ENCODE data around the gene HSD17B1.

DNA sequence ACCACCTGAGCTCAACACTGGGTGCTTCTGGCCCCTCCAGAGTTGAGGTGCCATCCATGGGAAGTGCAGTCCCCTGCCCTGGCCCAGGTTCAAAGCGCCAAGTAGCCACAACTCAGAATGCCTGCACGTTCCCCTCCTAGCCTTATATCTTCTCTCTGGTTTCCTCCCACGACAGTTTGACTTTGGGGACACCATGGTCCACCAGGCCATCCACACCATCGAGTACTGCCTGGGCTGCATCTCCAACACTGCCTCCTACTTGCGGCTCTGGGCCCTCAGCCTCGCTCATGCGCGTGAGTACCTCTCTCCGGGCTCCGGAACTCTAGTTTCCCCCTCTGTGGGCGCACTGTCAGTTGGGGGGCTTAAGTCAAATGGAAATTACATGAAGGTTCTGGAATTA, 39.0 kb upstream of the HSD17B1 start:
- TF ChIP-seq MXI1 (conservative IDR thresholded peaks at IDR 0.05; ENCODE audit: poor library complexity, severe bottlenecking) (no peak), POLR2AphosphoS5 (IDR thresholded peaks at IDR 0.05) (no peak), TAF1 (IDR thresholded peaks at IDR 0.05; ENCODE audit: low read depth) (no peak), EP300 (conservative IDR thresholded peaks at IDR 0.05; ENCODE audit: poor library complexity, severe bottlenecking) (no peak), EZH2 (IDR thresholded peaks at IDR 0.05; ENCODE audit: borderline replicate concordance, insufficient read depth, low read length, poor library complexity, severe bottlenecking) (no peak)
- TF ChIP-seq, protein P1, sequence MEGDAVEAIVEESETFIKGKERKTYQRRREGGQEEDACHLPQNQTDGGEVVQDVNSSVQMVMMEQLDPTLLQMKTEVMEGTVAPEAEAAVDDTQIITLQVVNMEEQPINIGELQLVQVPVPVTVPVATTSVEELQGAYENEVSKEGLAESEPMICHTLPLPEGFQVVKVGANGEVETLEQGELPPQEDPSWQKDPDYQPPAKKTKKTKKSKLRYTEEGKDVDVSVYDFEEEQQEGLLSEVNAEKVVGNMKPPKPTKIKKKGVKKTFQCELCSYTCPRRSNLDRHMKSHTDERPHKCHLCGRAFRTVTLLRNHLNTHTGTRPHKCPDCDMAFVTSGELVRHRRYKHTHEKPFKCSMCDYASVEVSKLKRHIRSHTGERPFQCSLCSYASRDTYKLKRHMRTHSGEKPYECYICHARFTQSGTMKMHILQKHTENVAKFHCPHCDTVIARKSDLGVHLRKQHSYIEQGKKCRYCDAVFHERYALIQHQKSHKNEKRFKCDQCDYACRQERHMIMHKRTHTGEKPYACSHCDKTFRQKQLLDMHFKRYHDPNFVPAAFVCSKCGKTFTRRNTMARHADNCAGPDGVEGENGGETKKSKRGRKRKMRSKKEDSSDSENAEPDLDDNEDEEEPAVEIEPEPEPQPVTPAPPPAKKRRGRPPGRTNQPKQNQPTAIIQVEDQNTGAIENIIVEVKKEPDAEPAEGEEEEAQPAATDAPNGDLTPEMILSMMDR (IDR thresholded peaks at IDR 0.05; ENCODE audit: poor library complexity, severe bottlenecking) = no peak
- TF ChIP-seq, protein P2, sequence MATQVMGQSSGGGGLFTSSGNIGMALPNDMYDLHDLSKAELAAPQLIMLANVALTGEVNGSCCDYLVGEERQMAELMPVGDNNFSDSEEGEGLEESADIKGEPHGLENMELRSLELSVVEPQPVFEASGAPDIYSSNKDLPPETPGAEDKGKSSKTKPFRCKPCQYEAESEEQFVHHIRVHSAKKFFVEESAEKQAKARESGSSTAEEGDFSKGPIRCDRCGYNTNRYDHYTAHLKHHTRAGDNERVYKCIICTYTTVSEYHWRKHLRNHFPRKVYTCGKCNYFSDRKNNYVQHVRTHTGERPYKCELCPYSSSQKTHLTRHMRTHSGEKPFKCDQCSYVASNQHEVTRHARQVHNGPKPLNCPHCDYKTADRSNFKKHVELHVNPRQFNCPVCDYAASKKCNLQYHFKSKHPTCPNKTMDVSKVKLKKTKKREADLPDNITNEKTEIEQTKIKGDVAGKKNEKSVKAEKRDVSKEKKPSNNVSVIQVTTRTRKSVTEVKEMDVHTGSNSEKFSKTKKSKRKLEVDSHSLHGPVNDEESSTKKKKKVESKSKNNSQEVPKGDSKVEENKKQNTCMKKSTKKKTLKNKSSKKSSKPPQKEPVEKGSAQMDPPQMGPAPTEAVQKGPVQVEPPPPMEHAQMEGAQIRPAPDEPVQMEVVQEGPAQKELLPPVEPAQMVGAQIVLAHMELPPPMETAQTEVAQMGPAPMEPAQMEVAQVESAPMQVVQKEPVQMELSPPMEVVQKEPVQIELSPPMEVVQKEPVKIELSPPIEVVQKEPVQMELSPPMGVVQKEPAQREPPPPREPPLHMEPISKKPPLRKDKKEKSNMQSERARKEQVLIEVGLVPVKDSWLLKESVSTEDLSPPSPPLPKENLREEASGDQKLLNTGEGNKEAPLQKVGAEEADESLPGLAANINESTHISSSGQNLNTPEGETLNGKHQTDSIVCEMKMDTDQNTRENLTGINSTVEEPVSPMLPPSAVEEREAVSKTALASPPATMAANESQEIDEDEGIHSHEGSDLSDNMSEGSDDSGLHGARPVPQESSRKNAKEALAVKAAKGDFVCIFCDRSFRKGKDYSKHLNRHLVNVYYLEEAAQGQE (IDR thresholded peaks at IDR 0.05; ENCODE audit: borderline replicate concordance) = no peak

All from neural cell (in vitro differentiated cells).